ENCODE data around the gene ENTPD8.
"Not testable (repeated sequence)": the region's sequence is repeated elsewhere in the genome, so short reads cannot be mapped to it uniquely, and the experiment has no call there.

Gene ENTPD8

DNA sequence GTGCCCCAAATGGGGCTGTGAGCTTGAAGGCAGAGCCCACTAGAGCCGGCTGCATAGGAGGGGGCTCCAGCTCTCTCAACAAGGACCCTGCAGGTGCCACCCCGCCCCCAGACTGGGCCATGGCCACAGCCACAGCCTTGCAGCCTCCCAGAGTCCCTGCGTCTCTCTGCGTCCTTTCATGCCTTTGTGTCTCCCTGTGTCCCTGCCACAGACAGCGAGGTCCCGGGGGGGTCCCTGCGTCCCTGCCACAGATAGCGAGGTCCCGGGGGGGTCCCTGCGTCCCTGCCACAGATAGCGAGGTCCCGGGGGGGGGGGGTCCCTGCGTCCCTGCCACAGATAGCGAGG is 11.6 kb downstream of the ENTPD8 start:
- no peak for DNase-seq

DNA sequence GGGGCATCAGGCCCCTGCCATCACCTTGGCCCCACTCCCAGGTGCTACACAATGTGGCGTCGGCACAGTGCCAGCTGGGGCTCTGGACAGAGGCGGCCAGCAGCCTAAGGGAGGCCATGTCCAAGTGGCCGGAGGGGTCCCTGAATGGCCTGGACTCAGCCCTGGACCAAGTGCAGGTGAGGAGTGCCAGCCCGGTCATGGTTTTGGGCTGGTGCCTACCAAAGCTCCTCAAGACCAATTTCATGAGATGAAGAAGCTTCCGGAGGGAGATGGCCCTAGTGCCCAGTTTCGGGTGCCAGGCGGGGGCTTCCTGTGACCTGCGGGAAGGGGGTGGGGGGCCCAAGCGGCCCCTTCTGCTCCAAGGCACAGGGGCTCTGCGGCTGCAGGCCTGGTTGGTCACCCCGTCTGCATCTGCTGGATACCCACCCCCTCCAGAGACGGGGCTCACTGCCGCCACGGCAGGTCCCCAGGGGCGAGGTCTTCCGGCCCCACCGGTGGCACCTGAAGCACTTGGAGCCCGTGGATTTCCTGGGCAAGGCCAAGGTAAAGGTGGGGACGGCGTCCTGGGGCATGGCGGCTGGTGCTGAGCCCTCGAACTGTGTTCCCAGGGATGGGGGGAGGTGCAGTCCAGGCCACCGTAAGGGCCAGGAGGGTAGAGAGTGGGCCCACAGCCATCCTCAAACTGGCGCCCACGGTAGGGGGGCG is 12.2 kb downstream of the ENTPD8 start:
- DNase-seq = no peak

DNA sequence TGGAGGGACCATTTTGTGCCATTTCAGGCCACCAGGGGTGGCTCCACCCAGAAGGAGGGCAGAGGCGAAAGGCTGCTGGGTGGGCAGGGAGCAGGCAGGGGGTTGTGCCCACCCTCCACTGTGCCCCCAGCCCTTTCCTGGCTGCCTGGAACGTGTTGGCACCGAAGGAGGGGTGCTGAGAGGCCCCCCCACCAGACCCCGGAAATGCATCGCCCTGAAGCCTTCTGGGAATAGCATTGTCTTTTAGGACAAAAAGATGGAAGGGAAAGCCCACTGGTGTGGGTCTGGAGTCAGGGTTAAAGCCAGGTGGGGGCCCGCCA is 12.9 kb downstream of the ENTPD8 start:
- DNase-seq = no peak

DNA sequence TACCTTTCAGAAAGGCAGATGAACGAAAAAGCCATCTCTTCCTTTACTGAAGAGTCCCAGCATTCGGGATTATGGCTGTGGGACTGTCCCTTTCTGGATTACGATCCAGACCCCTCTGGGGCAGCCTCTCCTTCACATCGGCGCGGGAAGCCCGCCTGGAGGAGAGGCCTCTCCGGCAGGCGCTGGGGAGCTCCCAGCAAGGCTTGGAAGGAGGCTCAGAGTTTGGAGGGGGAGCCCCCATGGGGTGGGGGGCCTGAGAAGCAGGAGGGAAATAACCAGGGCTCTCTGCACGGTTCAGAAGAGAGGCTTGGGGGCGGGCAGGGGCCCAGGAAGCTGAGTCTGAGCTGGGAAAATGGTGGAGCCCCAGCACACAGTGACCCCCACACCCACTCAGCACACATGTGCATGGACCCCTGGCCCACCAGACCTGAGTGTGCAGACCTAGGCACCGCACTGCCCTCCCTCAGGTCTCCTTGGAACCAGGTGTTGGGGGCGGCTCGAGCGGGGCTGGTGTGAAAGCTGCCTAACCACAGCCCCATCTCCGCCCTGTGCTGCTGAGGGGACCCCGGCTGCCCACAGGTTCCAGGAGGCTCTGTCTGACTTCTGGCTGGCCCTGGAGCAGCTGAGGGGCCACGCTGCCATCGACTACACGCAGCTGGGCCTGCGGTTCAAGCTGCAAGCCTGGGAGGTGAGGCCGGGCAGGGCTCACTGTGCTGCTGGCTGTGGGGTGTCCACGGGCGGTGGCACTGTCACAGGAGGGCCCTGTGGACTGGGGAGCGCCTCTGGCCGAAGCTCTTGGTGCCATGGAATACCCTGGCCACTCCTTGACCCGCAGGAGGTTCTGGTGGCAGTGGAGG is 13.5 kb downstream of the ENTPD8 start:
- DNase-seq = no peak

DNA sequence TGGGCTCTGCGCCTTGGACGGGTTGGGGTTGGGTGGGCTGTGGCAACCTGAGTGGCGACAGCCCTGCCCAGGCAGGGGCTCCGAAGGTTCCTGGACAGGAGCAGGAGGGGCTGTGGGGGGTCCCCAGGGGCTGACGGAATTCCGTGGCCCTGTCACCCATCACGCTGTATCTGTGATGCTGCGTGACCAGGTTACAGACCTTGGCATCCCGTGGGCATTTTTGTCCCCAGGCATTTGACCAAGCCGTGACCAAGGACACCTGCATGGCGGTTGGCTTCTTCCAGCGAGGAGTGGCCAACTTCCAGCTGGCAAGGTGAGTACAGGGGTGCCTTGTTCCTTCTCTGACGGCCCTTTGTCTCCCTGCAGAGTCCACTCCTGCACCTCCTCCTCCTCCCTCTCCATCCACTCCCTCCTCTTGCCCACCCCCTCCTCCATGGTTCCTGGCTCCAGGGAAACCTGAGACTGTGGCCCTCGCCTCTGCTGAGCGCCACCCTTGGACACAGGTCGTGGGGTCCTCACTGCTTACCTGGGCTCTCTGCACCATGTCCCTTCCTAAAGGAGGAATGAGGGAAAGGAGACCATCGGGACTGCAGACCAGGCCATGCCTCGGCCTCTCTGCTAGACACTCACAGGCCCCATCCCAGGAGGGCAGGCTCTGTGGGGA is 15.0 kb downstream of the ENTPD8 start:
- no peak for DNase-seq

DNA sequence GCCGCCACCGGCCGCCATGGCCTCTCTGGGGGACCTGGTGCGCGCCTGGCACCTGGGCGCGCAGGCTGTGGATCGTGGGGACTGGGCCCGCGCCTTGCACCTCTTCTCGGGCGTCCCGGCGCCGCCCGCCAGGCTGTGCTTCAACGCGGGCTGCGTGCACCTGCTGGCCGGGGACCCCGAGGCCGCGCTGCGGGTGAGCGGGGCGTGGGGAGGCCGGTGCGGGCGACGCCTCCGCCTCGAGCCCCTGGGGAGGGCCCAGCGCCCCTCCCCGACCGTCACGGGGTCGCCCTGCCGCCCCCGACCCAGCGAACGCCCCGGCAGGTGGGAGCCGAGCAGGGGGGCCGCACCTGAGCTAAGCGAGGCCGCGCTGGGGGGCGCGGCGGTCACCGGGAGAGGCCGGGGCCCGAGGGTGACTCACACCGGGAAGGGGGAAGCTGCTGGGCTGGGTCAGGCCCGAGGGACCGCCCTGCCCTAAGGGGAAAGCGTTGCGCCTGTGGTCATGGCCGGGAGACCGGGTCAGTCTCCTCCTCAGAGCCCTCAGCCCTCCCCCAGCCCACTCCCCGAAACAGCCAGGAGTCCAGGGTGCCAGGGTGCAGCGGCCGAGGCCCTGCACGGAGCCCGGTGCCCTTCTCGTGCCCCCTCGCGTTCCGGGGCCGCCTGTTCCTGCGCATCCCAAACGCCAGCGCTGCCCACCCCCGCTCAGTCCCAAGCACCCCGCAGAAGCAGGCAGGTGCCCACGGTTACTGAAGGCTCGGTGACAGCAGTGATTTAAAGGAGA is 17.5 kb downstream of the ENTPD8 start:
- DNase-seq = no peak

DNA sequence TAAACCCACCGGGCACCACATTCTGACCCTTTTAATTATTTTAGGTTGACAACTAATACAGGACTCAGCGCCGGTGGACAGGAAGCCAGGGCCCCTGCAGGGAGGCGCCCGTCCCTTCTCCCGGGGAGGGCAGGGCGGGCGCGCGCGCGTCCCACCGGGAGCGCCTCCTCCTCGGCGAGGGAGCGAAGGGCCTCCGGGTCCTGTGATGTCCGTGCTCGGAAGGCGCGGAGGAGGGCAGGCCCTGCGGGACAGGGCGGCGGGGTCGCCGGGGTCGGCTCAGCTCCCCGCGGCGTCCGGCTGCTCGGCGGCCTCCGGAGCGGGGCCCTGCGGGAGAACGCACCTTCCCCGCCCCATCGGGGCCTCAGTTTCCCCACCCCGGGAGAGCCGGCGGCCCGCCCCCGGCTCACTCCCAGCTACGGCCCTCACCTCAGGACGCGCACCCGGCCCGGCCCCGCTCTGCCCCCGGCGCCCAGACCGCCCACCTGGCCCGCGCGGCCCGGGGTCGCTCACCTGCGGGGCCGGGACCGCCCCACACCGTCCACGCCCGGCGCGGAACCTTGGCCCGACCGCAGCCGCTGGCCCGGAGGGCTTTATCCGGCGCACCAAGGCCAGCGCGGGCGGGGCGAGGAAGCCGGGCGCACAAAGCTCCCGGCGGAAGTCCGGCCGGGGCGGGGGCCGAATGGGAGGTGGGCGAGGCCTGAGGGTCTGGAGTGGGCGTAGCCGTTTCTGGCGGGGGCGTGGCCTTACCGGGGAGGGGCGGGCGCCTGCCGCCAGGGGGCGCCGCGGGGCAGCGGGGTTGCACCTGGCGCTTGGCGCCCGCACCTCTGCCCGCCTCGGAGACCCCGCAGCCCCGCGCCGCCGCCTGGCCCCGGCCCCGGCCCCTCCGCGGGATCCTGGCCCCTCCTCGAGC is 18.3 kb downstream of the ENTPD8 start, which contains the start of the genes EXD3 and NOXA1:
Gene EXD3, minus strand, starts transcription at position 559 of the 910 bp plus-strand sequence. CDS start 27,805 bp downstream, outside the sequence.
Gene NOXA1, plus strand, starts transcription at position 790 of the 910 bp plus-strand sequence. CDS start 137 bp downstream, outside the sequence.
- peak; percentile 90 for DNase-seq

DNA sequence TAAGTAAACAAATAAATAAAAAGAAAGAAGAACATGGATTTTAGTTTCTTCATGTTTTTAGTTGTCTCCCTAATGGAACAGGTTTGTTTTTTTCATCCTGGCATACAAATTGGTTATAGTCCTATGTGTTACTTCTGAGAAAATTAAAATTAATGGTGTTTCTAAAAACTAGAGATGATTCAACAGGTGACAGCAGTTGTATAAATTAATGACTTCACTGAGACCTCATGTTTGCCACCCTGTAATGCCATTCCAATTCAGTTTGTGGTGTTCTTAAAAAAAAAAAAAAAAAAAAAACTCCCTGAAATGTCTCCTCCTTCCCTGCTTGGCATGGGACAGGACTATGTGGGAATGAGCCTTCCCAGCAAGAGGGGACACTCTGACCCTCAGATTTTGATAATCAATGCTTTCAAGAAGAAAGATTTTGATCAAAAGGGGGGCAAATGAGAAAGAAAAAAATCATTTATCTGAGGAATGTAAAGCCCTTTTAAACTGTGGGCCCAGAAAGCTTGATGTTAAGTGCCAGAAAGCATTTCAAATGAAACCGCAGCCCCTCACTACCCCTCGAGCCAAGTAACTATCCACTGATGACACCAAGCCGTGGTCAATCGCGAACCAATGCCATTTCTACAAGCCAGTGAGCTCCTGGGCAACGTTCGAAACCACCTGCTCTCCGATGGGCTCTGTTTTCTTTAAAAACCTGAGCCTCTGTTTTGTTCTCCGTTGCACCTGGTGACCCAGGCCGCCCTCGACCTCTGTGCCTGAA is 19.1 kb downstream of the ENTPD8 start:
- DNase-seq = no peak

DNA sequence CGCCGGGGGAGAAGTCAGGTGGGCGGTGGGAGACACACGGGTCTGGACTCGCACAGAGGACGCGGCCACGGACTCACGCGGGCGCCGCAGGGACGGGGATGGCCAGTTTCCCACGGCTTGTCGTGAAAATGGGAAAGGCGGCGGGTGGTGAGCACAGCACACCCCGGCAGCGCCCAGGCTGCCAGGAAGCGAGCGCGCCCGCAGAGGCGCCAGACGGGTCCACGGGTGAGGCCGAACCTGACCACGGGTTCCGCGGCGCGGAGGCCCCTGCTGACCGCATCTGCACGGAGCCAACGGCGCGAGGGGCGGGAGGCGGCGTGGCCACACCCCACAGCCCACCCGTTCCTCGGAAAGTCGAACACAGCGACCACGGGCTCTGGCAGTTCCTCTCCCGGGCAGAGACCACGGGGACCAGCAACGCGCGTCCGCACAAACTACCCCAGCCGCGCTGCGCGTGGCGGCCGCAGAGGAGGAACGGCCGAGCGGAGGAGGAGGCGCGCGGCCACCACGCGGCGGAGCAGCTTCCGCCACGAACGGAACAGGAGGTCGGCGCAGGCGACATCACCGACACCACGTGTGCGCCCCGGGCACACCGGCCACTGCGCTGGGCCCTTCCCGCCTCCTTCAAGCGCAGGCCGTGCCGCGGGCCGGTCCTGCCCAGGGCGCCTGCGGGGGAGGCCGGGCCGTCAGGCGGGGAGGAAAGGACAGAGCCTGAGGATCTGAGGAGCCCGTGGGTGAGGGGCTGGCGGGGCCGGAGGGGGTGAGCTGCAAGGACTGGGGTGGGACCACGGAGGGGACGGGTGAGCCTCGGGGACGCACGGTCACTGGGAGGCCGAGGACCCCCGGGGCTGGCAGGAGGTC is 23.8 kb downstream of the ENTPD8 start:
- DNase-seq = no peak

DNA sequence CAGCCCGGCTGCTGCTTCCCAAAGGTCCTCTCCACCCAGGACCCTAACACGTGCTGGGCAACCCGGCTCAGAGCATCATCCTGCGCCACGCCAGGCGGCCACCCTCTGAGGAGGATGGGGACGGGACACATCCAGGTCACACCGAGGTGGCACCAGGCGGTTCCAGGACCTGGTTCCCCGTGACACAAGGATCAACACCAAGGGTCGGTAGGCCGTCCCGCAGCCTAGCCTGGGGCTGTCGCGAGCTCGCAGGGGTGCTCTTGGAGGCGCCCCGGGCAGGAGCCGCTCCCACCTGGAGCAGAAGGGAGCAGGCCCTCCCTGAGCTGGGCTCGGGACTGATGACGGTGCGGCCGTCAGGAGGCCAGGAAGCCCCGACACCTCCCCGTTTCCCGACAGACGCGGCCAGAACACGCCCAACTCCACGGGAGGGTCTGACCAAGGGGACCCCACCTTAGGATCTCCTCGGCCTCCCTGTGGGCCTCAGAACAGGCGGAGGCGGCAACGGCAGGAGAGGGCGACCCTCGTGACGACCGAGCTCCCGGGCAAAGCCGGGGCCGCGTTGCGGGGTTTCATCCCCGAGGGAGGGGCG is 24.5 kb downstream of the ENTPD8 start:
- DNase-seq = no peak

DNA sequence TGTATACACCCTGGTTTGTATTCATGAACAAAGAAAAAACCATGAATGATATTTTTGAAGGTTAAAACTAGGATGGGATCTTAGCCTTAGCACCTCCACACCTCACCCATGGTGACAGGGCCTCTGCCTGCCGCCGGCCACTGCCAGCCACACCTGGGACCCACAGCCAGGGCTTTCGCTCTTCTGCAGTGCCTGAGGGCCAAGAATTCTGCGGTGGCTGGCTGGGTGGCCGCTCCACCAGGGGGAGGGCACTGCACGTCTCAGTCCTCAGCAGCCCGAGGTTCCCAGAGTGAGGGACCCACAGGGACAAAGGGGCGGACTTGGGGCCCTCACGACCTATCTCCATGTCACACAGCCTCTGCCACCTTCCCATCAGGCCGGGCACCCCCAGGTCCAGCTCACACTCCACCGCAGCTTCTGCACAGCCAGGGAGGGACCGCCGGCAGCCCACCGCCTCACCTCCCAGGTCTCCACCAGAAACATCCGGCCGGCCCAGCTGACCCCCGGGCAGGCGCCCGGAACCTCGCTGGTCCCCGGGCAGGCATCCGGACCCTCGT is 25.1 kb downstream of the ENTPD8 start:
- DNase-seq = no peak

DNA sequence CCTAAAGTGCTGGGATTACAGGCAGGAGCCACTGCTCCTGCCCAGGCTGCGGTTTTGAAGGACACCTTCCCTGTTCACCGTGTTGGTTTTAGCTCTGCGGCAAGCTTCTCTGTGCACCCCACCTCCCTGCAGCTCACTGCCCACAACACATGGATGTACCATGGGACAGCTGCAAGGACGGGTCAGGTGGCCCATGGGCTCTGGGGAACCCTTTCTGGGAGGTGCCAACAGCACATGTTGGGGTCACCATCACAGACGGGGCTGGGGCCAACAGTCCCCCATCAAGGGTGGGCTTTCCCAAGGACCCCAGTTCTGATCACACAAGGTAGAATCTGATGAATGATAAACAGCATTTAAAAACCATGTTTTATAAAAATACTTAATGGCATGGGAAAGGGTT is 25.7 kb downstream of the ENTPD8 start:
- DNase-seq = no peak

DNA sequence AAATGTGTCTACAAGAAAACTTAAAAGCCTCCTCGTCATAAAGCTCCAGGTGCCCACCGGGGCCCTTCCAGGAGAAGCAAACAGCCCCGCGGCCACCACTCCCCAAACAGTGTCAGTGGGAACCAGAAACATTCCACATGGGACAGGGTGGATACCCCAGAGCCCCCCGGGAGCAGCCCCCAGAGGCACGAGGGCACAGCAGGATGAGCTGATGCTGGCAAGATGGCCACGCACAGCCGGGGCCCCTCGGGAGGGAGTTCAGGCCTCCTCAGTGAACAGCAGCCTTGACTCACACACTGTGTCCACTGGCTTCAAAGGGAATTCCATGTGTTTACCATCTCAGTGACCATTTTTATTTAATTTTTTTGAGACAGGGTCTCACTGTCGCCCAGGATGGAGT is 28.7 kb downstream of the ENTPD8 start:
- no peak for DNase-seq

DNA sequence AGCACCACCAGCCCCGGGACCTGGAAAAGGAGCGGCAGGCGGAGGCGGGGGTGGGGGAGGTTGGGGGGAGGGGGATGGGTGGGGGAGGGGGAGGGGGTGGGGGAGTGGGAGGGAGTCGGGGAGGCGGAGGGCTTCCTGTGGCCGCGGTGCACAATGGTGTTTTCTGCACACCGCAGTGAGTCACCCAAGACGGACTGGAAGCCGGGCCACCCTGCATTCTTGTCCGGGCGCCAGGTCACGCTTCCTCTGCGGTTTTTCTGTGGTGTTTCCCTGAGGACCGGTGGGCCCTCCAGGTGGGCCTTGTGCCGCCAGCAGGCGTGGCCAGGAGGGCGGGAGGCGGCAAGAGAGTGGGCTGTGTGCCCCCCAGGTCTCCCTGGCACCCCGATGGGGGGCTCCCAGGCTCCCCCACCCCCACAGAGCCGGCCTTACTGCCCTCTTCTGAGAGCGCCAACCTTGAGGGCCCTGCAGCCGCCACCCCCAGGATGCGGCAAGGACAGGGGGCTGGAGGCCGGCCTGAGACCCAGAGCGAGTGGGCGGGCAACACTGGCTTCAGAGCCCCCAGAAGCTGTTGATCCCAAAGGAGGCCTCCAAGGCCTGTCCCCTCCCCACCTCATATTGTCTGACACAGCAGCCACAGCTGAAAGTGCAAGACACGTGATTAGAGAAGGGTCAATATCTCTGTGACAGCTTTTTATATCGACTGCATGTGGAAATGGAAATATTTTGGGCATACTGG is 29.3 kb downstream of the ENTPD8 start:
- peak; percentile 20 for DNase-seq

DNA sequence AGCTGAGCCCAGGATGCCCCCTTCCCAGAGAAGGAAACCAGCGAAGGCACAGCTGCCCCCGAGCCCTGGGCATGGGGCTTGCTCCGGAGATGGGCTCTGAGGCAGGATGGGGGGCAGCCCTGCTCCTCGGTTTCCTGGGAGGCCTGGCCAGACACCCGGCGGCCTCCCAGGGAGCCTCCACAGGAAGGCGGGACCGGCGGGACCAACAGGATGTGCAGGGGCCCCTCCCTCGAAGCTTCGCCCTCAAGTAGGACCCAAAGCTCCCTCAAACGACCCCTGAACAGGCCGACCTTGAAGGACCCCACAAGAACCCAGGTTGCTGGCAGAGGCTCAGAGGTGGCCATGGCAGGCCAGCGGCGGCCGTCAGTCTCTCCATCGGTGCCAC is 29.9 kb downstream of the ENTPD8 start:
- DNase-seq = no peak

DNA sequence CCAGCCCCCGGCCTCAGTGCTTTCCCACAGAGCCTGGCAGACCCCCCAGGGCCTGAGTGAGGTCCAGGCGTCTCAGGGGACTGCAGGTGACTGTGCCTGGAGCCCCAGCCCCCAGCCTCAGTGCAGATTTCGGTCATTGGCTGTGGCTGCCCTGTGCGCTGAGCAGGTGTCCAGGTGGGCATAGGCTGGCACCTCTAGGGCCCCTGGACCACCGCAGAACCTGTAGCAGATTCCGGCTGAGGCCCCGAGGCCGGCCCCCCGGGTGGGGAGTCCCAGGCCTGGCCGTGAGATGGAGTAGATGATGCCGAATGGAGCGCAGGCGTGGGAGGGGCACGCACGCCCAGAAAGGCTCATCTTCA is 30.3 kb downstream of the ENTPD8 start:
- no peak for DNase-seq

DNA sequence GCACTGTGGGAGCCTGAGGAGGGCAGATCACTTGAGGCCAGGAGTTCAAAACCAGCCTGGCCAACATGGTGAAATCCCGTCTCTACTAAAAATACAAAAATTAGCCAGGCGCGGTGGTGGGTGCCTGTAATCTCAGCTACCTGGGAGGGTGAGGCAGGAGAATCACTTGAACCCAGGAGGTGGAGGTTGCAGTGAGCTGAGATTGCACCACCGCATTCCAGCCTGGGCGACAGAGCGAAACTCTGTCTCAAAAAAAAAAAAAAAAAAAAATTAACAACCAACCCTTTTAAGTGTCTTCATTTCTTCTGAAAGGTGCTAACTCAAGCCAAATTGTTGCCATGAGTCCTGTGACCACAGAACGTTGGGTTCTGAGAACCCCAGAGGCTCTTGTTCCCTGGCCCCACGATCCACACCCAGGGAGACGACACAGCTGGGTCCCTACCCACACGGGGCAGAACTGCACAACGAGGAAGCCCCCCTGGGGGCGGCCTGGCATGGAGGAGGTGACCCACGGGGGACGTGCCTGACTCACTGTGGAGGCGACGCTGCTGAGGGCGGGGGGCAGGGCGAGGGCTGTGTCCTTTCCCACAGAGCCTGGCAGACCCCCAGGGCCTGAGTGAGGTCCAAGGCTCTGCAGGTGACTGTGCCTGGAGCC is 30.8 kb downstream of the ENTPD8 start:
- DNase-seq = not testable (repeated sequence)

DNA sequence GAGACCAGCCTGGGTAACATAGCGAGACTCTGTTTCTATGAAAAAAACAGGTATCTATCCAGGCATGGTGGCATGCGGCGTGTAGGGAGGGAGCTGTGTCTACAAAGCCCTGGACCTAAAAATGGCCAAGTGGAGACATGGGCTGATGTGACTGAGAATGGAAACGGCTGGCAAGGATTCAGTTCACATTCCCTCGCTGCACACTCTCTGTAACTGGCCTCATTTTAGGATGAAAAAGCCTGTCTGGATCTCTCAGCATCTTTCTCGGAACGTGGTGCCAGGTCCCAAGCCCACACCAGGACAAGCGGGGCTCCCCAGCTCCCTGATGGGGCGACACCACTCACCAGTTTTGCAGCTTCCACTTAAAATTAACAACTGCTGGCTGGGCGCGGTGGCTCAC is 31.6 kb downstream of the ENTPD8 start:
- no peak for DNase-seq

All from stimulated activated naive CD4-positive, alpha-beta T cell treated with Interleukin-2 at 50 U/mL for 16 hours (primary cell).